HG02588 (cell line): ENCODE results near the gene LLGL2.

Experiments used
- ATAC-seq: cut with Tn5 transposase; IDR thresholded peaks from one replicate; pipeline ENCODE4 v1.9.1; 2021; ENCODE audit warnings: mild to moderate bottlenecking, moderate library complexity; ENCODE audit not compliant: unreplicated experiment

Gene LLGL2

GRCh38 chr17:75505640-75506039 is 19.9 kb upstream of the LLGL2 start:
- no peak for ATAC-seq

- ATAC-seq: no peak
Observed at GRCh38 chr17:75506134-75506533, 19.4 kb upstream of the LLGL2 start.

GRCh38 chr17:75506888-75507287 is 18.6 kb upstream of the LLGL2 start:
- ATAC-seq: no peak

- ATAC-seq: no peak
Observed at GRCh38 chr17:75507733-75508719, 17.5 kb upstream of the LLGL2 start.

GRCh38 chr17:75508931-75509361 is 16.6 kb upstream of the LLGL2 start:
- ATAC-seq: no peak

- no peak for ATAC-seq
Observed at GRCh38 chr17:75509528-75510258, 15.8 kb upstream of the LLGL2 start.

- ATAC-seq: no peak
Observed at GRCh38 chr17:75511270-75511609, 14.3 kb upstream of the LLGL2 start.

- no peak for ATAC-seq
Observed at GRCh38 chr17:75511610-75512575, 13.6 kb upstream of the LLGL2 start.

GRCh38 chr17:75512926-75513640 is 12.4 kb upstream of the LLGL2 start:
- ATAC-seq: no peak

- ATAC-seq: no peak
Observed at GRCh38 chr17:75513641-75514000, 11.9 kb upstream of the LLGL2 start.

- no peak for ATAC-seq
Observed at GRCh38 chr17:75514299-75514918, 11.1 kb upstream of the LLGL2 start.

- no peak for ATAC-seq
Observed at GRCh38 chr17:75514919-75515495, 10.5 kb upstream of the LLGL2 start.

- peak; percentile 46 for ATAC-seq
Observed at GRCh38 chr17:75515496-75516254, 9.8 kb upstream of the LLGL2 start, which contains the start of gene CASKIN2. TSS of gene CASKIN2 (minus strand) at chr17:75515537. CDS start at chr17:75513804, 1,733 bp downstream.

GRCh38 chr17:75516255-75516618 is 9.3 kb upstream of the LLGL2 start, which contains the start of gene TSEN54:
TSS of gene TSEN54 (plus strand) at chr17:75516528. CDS start at chr17:75516561, 33 bp downstream.
- peak; percentile 67 for ATAC-seq

- ATAC-seq: peak; percentile 25
Observed at GRCh38 chr17:75516619-75517296, 8.7 kb upstream of the LLGL2 start.

GRCh38 chr17:75517297-75517865 is 8.1 kb upstream of the LLGL2 start:
- no peak for ATAC-seq

- ATAC-seq: no peak
Observed at GRCh38 chr17:75518201-75518600, 7.3 kb upstream of the LLGL2 start.
